Measurements from ENCODE around the gene PPDPF.
"Not testable (repeated sequence)": the region's sequence is repeated elsewhere in the genome, so short reads cannot be mapped to it uniquely, and the experiment has no call there.

The PPDPF gene

GRCh38 chr20:63499338-63499969 lies 21.1 kb upstream of the PPDPF start:
- DNase-seq (ENCODE audit: low read depth in 2 of 2, low spot score in 1 of 2) = no peak

- DNase-seq (ENCODE audit: low read depth in 2 of 2, low spot score in 1 of 2) = no peak
Measured at GRCh38 chr20:63500151-63500901, 20.2 kb upstream of the PPDPF start.

- no peak for DNase-seq (ENCODE audit: low read depth in 2 of 2, low spot score in 1 of 2)
Measured at GRCh38 chr20:63500902-63501817, 19.4 kb upstream of the PPDPF start.

GRCh38 chr20:63501818-63502670 lies 18.5 kb upstream of the PPDPF start:
- no peak for DNase-seq (ENCODE audit: low read depth in 2 of 2, low spot score in 1 of 2)

GRCh38 chr20:63502671-63503172 lies 17.8 kb upstream of the PPDPF start:
- no peak for DNase-seq (ENCODE audit: low read depth in 2 of 2, low spot score in 1 of 2)

- DNase-seq (ENCODE audit: low read depth in 2 of 2, low spot score in 1 of 2) = no peak
Measured at GRCh38 chr20:63503524-63503923, 17.0 kb upstream of the PPDPF start.

- DNase-seq (ENCODE audit: low read depth in 2 of 2, low spot score in 1 of 2) = no peak
Measured at GRCh38 chr20:63504642-63505041, 15.9 kb upstream of the PPDPF start.

- no peak for DNase-seq (ENCODE audit: low read depth in 2 of 2, low spot score in 1 of 2)
Measured at GRCh38 chr20:63505281-63505680, 15.3 kb upstream of the PPDPF start.

- no peak for DNase-seq (ENCODE audit: low read depth in 2 of 2, low spot score in 1 of 2)
Measured at GRCh38 chr20:63505723-63506122, 14.8 kb upstream of the PPDPF start.

- DNase-seq (ENCODE audit: low read depth in 2 of 2, low spot score in 1 of 2) = no peak
Measured at GRCh38 chr20:63507083-63507743, 13.4 kb upstream of the PPDPF start.

GRCh38 chr20:63508072-63508768 lies 12.3 kb upstream of the PPDPF start:
- no peak for DNase-seq (ENCODE audit: low read depth in 2 of 2, low spot score in 1 of 2)

- no peak for DNase-seq (ENCODE audit: low read depth in 2 of 2, low spot score in 1 of 2)
Measured at GRCh38 chr20:63509088-63509564, 11.4 kb upstream of the PPDPF start.

- DNase-seq (ENCODE audit: low read depth in 2 of 2, low spot score in 1 of 2) = no peak
Measured at GRCh38 chr20:63513207-63513606, 7.4 kb upstream of the PPDPF start.

GRCh38 chr20:63514520-63514919 lies 6.0 kb upstream of the PPDPF start:
- DNase-seq (ENCODE audit: low read depth in 2 of 2, low spot score in 1 of 2) = not testable (repeated sequence)

GRCh38 chr20:63517376-63518309 lies 2.9 kb upstream of the PPDPF start:
- DNase-seq (ENCODE audit: low read depth in 2 of 2, low spot score in 1 of 2) = no peak

GRCh38 chr20:63518351-63518861 lies 2.2 kb upstream of the PPDPF start:
- no peak for DNase-seq (ENCODE audit: low read depth in 2 of 2, low spot score in 1 of 2)

GRCh38 chr20:63518946-63519667 lies 1.5 kb upstream of the PPDPF start:
- no peak for DNase-seq (ENCODE audit: low read depth in 2 of 2, low spot score in 1 of 2)

Data from stimulated activated CD8-positive, alpha-beta memory T cell treated with anti-CD3 and anti-CD28 coated beads, Interleukin-4, amount 100 ng/mL, for 1 hour (primary cell).